ENCODE measurements around the gene EPHB3.

EPHB3 gene

GRCh38 chr3:184576457-184577240 lies 15.1 kb downstream of the EPHB3 start:
- H3K27me3 ChIP-seq (replicated peaks), result no peaks in the 10 kb centered on the region
- in situ Hi-C loops (cut with HindIII; ENCODE audit: low pct_ligation_motif_present, low sequenced_read_pairs), result no loop called here
- TF ChIP-seq CTCF (IDR thresholded peaks at IDR 0.05; ENCODE audit: low read depth, low read length, missing control alignments), result no peak
- H3K27ac ChIP-seq, result no peak overlapping the region
- no peaks in the 10 kb centered on the region for H3K36me3 ChIP-seq (replicated peaks)
- H3K4me3 ChIP-seq (ENCODE audit: low read depth, low read length), result no peak overlapping the region
- DNase-seq, result no peak

- H3K4me3 ChIP-seq (ENCODE audit: low read depth, low read length), result no peak overlapping the region
- no peak for TF ChIP-seq CTCF (IDR thresholded peaks at IDR 0.05; ENCODE audit: low read depth, low read length, missing control alignments)
- H3K27me3 ChIP-seq (replicated peaks), result no peaks in the 10 kb centered on the region
- no peaks in the 10 kb centered on the region for H3K36me3 ChIP-seq (replicated peaks)
- no peak for DNase-seq
- H3K27ac ChIP-seq, result no peak overlapping the region
- in situ Hi-C loops (cut with HindIII; ENCODE audit: low pct_ligation_motif_present, low sequenced_read_pairs), result no loop called here
Measured at GRCh38 chr3:184577546-184577945, 16.0 kb downstream of the EPHB3 start.

GRCh38 chr3:184578218-184578617 lies 16.6 kb downstream of the EPHB3 start:
- no peaks in the 10 kb centered on the region for H3K36me3 ChIP-seq (replicated peaks)
- TF ChIP-seq CTCF (IDR thresholded peaks at IDR 0.05; ENCODE audit: low read depth, low read length, missing control alignments), result no peak
- H3K27me3 ChIP-seq (replicated peaks), result no peaks in the 10 kb centered on the region

DNA sequence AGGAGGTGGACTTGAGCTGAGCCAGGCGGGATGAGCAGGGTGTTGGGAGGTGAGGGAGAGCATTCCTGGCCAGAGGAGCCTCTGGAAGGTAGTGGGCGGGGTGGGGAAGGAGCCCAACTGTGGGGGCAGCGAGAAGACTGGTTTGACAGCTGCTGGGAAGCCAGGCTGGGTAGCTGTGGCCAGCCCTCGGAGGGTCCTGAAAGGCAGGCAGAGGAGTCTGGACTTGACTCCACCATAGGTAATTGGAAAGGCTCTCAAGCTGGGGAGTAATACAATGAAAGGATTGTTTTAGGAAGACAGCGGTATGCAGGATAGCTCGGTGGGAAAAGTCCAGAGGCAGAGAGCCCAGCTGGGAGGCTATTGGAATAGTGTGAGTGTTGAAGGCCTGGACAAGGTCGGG lies 17.2 kb downstream of the EPHB3 start:
- TF ChIP-seq CTCF (IDR thresholded peaks at IDR 0.05; ENCODE audit: low read depth, low read length, missing control alignments), result no peak
- DNase-seq, result no peak
- no peaks in the 10 kb centered on the region for H3K36me3 ChIP-seq (replicated peaks)
- H3K4me3 ChIP-seq (ENCODE audit: low read depth, low read length), result no peak overlapping the region
- no peaks in the 10 kb centered on the region for H3K27me3 ChIP-seq (replicated peaks)
- H3K27ac ChIP-seq, result no peak overlapping the region
- in situ Hi-C loops (cut with HindIII; ENCODE audit: low pct_ligation_motif_present, low sequenced_read_pairs), result no loop called here

More at GRCh38 chr3:184578218-184578617, 16.6 kb downstream of the EPHB3 start:
- in situ Hi-C loops (cut with HindIII; ENCODE audit: low pct_ligation_motif_present, low sequenced_read_pairs), result no loop called here
- Histone ChIP-seq H3K27ac (no peak overlapping the region), H3K4me3 (ENCODE audit: low read depth, low read length) (no peak overlapping the region)
- no peak for DNase-seq

GRCh38 chr3:184579513-184579912 lies 17.9 kb downstream of the EPHB3 start:
- H3K36me3 ChIP-seq (replicated peaks), result no peaks in the 10 kb centered on the region
- DNase-seq, result no peak

More at GRCh38 chr3:184579513-184579912, 17.9 kb downstream of the EPHB3 start:
- Histone ChIP-seq H3K27me3 (replicated peaks) (no peaks in the 10 kb centered on the region), H3K4me3 (ENCODE audit: low read depth, low read length) (no peak overlapping the region), H3K27ac (no peak overlapping the region)
- in situ Hi-C loops (cut with HindIII; ENCODE audit: low pct_ligation_motif_present, low sequenced_read_pairs), result no loop called here
- no peak for TF ChIP-seq CTCF (IDR thresholded peaks at IDR 0.05; ENCODE audit: low read depth, low read length, missing control alignments)

Measured in brain microvascular endothelial cell (primary cell).